K562 (cell line): ENCODE data around the gene PLCL1. TPM values are rescaled to one million over a fixed set of nuclear protein-coding genes. Genes with fewer than 3 reads are reported as not detected.
A peak's percentile ranks its signal among the peaks of the same experiment; 100 is the strongest.

Source experiments
- ATAC-seq: fragments of 200-7000 bp; cut with Tn5 transposase; 3 replicates; pipeline ENCODE4 v1.9.1; 2020; ENCODE audit warnings: moderate library complexity
- BruUV-seq: library from RNA; stranded (reverse); fragments of 400-500 nt; replicated peaks from 2 replicates; lab custom pipeline; 2021; lab: Mats Ljungman, UMichigan
- CTCF ChIA-PET: fragments of 300-600 bp; formaldehyde crosslinking; extraction: SDS; loops from one replicate; lab custom pipeline; 2021; ENCODE audit warnings: low intra/inter-chr PET ratio; lab: Yijun Ruan, JAX
- POLR2A ChIA-PET: fragments of 300-600, 350-650 bp; sonication (Branson Sonifier 250); formaldehyde crosslinking; extraction: SDS; loops from one replicate; lab custom pipeline; 2021; ENCODE audit warnings: antibody characterized with exemption, inconsistent platforms; lab: Yijun Ruan, JAX
- DNase-seq, 4 experiments: peaks; one replicate each; pipeline versions ENCODE4 v3.0.0 to v3.0.0-alpha.2; 2011 to 2018; ENCODE audit warnings: low spot score in 3 of 4, mixed read lengths in 3 of 4; ENCODE audit errors: extremely low read depth in 1 of 4
- FAIRE-seq: peaks from 2 replicates; lab custom pipeline; 2011; peaks lifted over from hg19 to GRCh38; lab: Jason Lieb, UNC
- H2AFZ ChIP-seq: 2 replicates; pipeline ENCODE4 v1.6.0; 2011; ENCODE audit warnings: low read depth, low read length, control low read depth, inconsistent platforms
- H3K27ac ChIP-seq: fragments of 200-600 bp; 3 replicates; pipeline ENCODE4 v1.8.0; 2011; ENCODE audit warnings: low read depth, mild to moderate bottlenecking, control low read depth, inconsistent platforms, low read length, moderate library complexity, mixed read lengths; ENCODE audit errors: extremely low read depth
- H3K27me3 ChIP-seq, 2 experiments: fragments of 300-600 bp in 1 of 2; 2 replicates in 1 of 2; 3 replicates in 1 of 2; pipeline versions ENCODE4 v1.6.0 to v1.8.0; 2011; ENCODE audit warnings: inconsistent platforms in 2 of 2, low read length in 2 of 2, mild to moderate bottlenecking in 1 of 2, mixed read lengths in 1 of 2, moderate library complexity in 1 of 2; ENCODE audit not compliant: control insufficient read depth in 2 of 2, insufficient read depth in 2 of 2
- H3K36me3 ChIP-seq: fragments of 300-600 bp; 3 replicates; pipeline ENCODE4 v1.8.0; 2011; ENCODE audit warnings: mild to moderate bottlenecking, low read length, inconsistent platforms; ENCODE audit not compliant: control insufficient read depth, insufficient read depth
- H3K4me1 ChIP-seq, 2 experiments: fragments of 200-600 bp in 1 of 2; replicated peaks in 1 of 2; 2 replicates in 1 of 2; 3 replicates in 1 of 2; pipeline versions ENCODE4 v1.5.1 to v1.8.0; 2011; ENCODE audit warnings: inconsistent platforms in 2 of 2, low read length in 2 of 2, mild to moderate bottlenecking in 1 of 2, mixed read lengths in 1 of 2, moderate library complexity in 1 of 2; ENCODE audit not compliant: control insufficient read depth in 2 of 2, insufficient read depth in 2 of 2
- H3K4me2 ChIP-seq: 2 replicates; pipeline ENCODE4 v1.6.1; 2011; ENCODE audit warnings: low read length, control low read depth, inconsistent platforms, mixed read lengths; ENCODE audit not compliant: insufficient read depth
- H3K4me3 ChIP-seq: fragments of 200-600 bp; sonication (generic), shearing (Covaris generic); 2 replicates; pipeline ENCODE4 v1.5.1; 2016; ENCODE audit warnings: control low read depth, inconsistent platforms
- H3K79me2 ChIP-seq: fragments of 200-600 bp; 3 replicates; pipeline ENCODE4 v1.8.0; 2011; ENCODE audit warnings: low read length, inconsistent platforms; ENCODE audit not compliant: control insufficient read depth, insufficient read depth
- H3K9ac ChIP-seq, 2 experiments: 2 replicates each; pipeline versions ENCODE4 v1.6.0 to v1.6.1; 2011; ENCODE audit warnings: low read depth in 2 of 2, low read length in 2 of 2, control low read depth in 1 of 2, inconsistent platforms in 1 of 2, mild to moderate bottlenecking in 1 of 2, mixed read lengths in 1 of 2; ENCODE audit not compliant: insufficient read depth in 1 of 2
- H3K9me1 ChIP-seq: one replicate; pipeline ENCODE4 v1.6.0; 2011; ENCODE audit warnings: inconsistent platforms, mild to moderate bottlenecking, low read length, moderate library complexity; ENCODE audit not compliant: control insufficient read depth, insufficient read depth
- H3K9me3 ChIP-seq: replicated peaks from 2 replicates; pipeline ENCODE4 v1.5.1; 2011; ENCODE audit warnings: low read depth, low read length, inconsistent platforms; ENCODE audit not compliant: control insufficient read depth, insufficient read depth
- H4K20me1 ChIP-seq: replicated peaks from 2 replicates; pipeline ENCODE4 v1.6.1; 2011; ENCODE audit warnings: low read length, inconsistent platforms, mixed read lengths; ENCODE audit not compliant: control insufficient read depth, insufficient read depth
- CREB1 ChIP-seq, 2 experiments: sonication (generic) in 1 of 2; formaldehyde crosslinking in 1 of 2; IDR thresholded peaks; 2 replicates each; pipeline versions ENCODE4 v1.6.1 to v1.8.0; 2012 to 2022; ENCODE audit warnings: inconsistent platforms in 1 of 2, mild to moderate bottlenecking in 1 of 2, missing genetic modification reagents in 1 of 2, moderate library complexity in 1 of 2
- HDGF ChIP-seq: fragments of 450-650 bp; IDR thresholded peaks from 2 replicates; pipeline ENCODE4 v1.6.1; 2016
- POLR2A ChIP-seq: fragments of 450-650 bp; conservative IDR thresholded peaks from 2 replicates; pipeline ENCODE4 v1.6.1; 2016
- RFX1 ChIP-seq: fragments of 450-650 bp; IDR thresholded peaks from 2 replicates; pipeline ENCODE4 v1.6.1; 2016; ENCODE audit warnings: mild to moderate bottlenecking, moderate library complexity
- WGBS: fragments of 100-300 bp; shearing (Covaris generic); methylation state at CpG from one replicate; pipeline ENCODE4 v1.1.6; 2016; ENCODE audit warnings: low coverage, mixed read lengths; ENCODE audit not compliant: insufficient coverage; ENCODE audit errors: missing lambda C conversion rate; 5-methylcytosine and 5-hydroxymethylcytosine counted together
- in situ Hi-C: fragments of 300-500 bp; cut with MboI; formaldehyde crosslinking; loops from 4 replicates; pipeline ENCODE4 v1.15.0; 2018; ENCODE audit warnings: inconsistent platforms, mixed read lengths
- intact Hi-C: fragments of 100-400 bp; cut with micrococcal nuclease; formaldehyde crosslinking; loops from 2 replicates; pipeline ENCODE4 v1.14.2; 2022
- polyA plus RNA-seq, 8 experiments: library from polyadenylated mRNA; depleted of rRNA in 4 of 8; stranded (reverse) in 5 of 8; unstranded in 3 of 8; fragments of >200 nt; fragmentation: Nextera tagmentation in 2 of 8; fragmentation: Illumina TruSeq in 1 of 8; extraction: Ambion mirVana in 2 of 8; extraction: Trizol in 1 of 8; gene quantifications; 2 replicates each; pipeline versions ENCODE4 v1.2.1 to v1.2.3, GENCODE V29; 2011 to 2014; ENCODE audit warnings: inconsistent platforms in 1 of 8, missing spikeins in 1 of 8
- total RNA-seq, 7 experiments: library from RNA; depleted of rRNA in 6 of 7; stranded (reverse); fragments of >200 nt in 6 of 7; fragmentation: Illumina TruSeq in 2 of 7; extraction: Trizol in 2 of 7; gene quantifications; 2 replicates each; pipeline versions ENCODE4 v1.2.1 to v1.2.3, GENCODE V29; 2011 to 2021; ENCODE audit warnings: low replicate concordance in 1 of 7

PLCL1 gene
- total and polyA plus RNA-seq, 9 of the 15 experiments (the other 6 are each of a cell fraction or from before 2014, with no cell fraction given): 2.0 to 17.7 (median 8.6) TPM

- WGBS: 37% methylated on average over 4 of the region's 4 CpGs
- no TSS peak for BruUV-seq
- no peak for TF ChIP-seq POLR2A
- no peak for TF ChIP-seq CREB1 (IDR thresholded peaks at IDR 0.05)
- TF ChIP-seq CREB1 (CRISPR knock-in tag; IDR thresholded peaks at IDR 0.05): no peak
- no peaks in the 10 kb centered on the region for H3K36me3 ChIP-seq
- ChIA-PET CTCF (no interaction called here), POLR2A (no interaction called here)
- no peak overlapping the region for H3K4me3 ChIP-seq
- H3K9ac ChIP-seq: no peak overlapping the region
- H3K27me3 ChIP-seq: no peaks in the 10 kb centered on the region
- in situ Hi-C loops (loop anchor here (10.0 kb wide), 1 partner anchor 497 kb away; no protein-coding TSS in a partner anchor), intact Hi-C loops (no loop called here)
- ATAC-seq (no peak), FAIRE-seq (no peak), DNase-seq (no peak)
- H3K27ac ChIP-seq: no peak overlapping the region
- H3K79me2 ChIP-seq: no peaks in the 10 kb centered on the region
- no peaks in the 10 kb centered on the region for H3K9me1 ChIP-seq
- H3K4me1 ChIP-seq: peaks cover 0 to 9% of the 10 kb centered on the region in 2 experiments; a peak in 2 of 5 replicates
- H2AFZ ChIP-seq: no peak overlapping the region
- no peaks in the 10 kb centered on the region for H3K9me3 ChIP-seq
- no peak overlapping the region for H3K4me2 ChIP-seq
- H4K20me1 ChIP-seq: no peaks in the 10 kb centered on the region
Observed at GRCh38 chr2:197798187-197798586, 6.2 kb upstream of the PLCL1 start.

GRCh38 chr2:197799068-197799467, 5.3 kb upstream of the PLCL1 start:
- Histone ChIP-seq H3K27ac (no peak overlapping the region), H3K79me2 (peaks cover 6% of the 10 kb centered on the region; the same call in 1 of the 3 replicates), H3K36me3 (no peaks in the 10 kb centered on the region), H3K4me3 (no peak overlapping the region), H3K9me1 (no peaks in the 10 kb centered on the region), H3K4me1 (peaks cover 0 to 13% of the 10 kb centered on the region in 2 experiments; a peak in 3 of 5 replicates), H3K9me3 (no peaks in the 10 kb centered on the region), H3K9ac (no peak overlapping the region), H3K4me2 (no peak overlapping the region), H3K27me3 (no peaks in the 10 kb centered on the region), H2AFZ (0 out of 2 replicates have a peak overlapping the region, but pooled peaks have one; percentile 20), H4K20me1 (no peaks in the 10 kb centered on the region)
- in situ Hi-C loops (loop anchor here (10.0 kb wide), 1 partner anchor 496 kb away; no protein-coding TSS in a partner anchor), intact Hi-C loops (no loop called here)
- 37% methylated on average over 3 of the region's 3 CpGs for whole genome bisulfite sequencing
- POLR2A ChIA-PET: interaction anchor here (0.6 kb wide), 1 partner anchor 246 kb away, joined by 3 read pairs; no protein-coding TSS in a partner anchor
- no peak for FAIRE-seq
- CTCF ChIA-PET: no interaction called here
- ATAC-seq: no peak
- no TSS peak for BruUV-seq
- DNase-seq: no peak
- no peak for TF ChIP-seq HDGF
- TF ChIP-seq RFX1: peak; percentile 22; the same call in 1 of the 2 replicates
